Gastrocnemius medialis (tissue), 4 donors: ENCODE data around the gene PTPN3.

ENCODE experiments used
- CTCF ChIP-seq, 5 experiments: fragments of 450-650 bp in 3 of 5; fragments of 200-600 bp in 2 of 5; sonication (generic) in 2 of 5; IDR thresholded peaks in 4 of 5; conservative IDR thresholded peaks in 1 of 5; 1 replicate in 4 of 5; 2 replicates in 1 of 5; pipeline ENCODE4 v1.5.1; 2016 to 2019; ENCODE audit warnings: antibody characterized with exemption in 5 of 5, mild to moderate bottlenecking in 3 of 5, moderate library complexity in 3 of 5
- POLR2A ChIP-seq, 2 donors: fragments of 450-650 bp; IDR thresholded peaks; one replicate each; pipeline ENCODE4 v1.6.1; 2017; ENCODE audit warnings: antibody characterized with exemption in 2 of 2, mild to moderate bottlenecking in 2 of 2, moderate library complexity in 2 of 2

GRCh38 chr9:109458453-109459211 is 39.5 kb downstream of the PTPN3 start:
- TF ChIP-seq CTCF (IDR thresholded peaks at IDR 0.05 in 4 of 5, conservative IDR thresholded peaks at IDR 0.05 in 1 of 5) (peak in 1 of 5 experiments; percentile 9), POLR2A (IDR thresholded peaks at IDR 0.05) (no peak)
